Activated CD8-positive, alpha-beta memory T cell treated with anti-CD3 and anti-CD28 coated beads, Interleukin-2, amount 50 U/mL, for 4 hours (primary cell): ENCODE measurements around the gene ADAMTS16.
A peak's percentile ranks its signal among the peaks of the same experiment; 100 is the strongest.

Experiments used
- DNase-seq: peaks from one replicate; pipeline ENCODE4 v3.0.0-alpha.2; 2020

ADAMTS16 gene

DNA sequence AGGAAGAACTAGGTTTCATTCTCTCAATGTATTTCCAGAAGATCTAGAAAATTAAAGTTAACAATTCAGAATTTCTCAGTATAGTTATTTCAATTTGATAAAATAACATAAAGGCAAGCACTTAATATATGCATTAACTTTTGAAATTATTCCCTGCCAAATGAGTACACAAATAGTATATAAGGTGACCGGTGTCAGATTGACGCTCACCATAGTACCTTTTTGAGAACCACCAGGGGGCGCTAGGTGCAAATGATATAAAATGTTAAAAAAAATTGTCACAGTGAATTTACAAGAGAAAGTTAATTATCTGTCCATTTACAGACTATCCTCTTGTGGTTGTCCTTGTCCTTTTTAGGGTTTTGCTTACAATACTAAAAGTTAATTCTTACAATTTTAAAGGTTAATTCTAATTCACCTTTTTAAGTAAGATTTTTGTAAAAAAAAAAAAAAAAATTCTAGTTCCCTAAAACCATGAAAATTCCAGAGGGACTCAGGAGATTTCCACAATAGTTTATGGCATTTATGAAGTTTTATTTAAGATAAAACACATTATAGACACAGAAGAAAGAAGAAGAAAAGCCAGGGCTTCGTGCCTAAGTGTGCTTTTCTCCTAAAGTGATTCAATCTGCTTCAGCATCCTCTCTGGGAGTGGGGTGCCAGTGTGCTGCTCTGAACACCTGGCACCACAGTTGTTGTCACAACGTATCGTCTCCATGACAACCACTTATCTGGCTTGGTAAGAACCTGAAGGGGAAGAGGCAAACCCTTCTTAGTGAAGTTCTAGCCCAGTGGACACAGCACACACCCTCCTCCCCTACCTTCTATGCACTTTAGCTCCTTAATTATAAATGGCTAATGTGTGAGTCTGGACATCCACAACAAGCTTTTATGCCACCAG is 1.7 kb downstream of the ADAMTS16 start:
- peak; percentile 40 for DNase-seq

DNA sequence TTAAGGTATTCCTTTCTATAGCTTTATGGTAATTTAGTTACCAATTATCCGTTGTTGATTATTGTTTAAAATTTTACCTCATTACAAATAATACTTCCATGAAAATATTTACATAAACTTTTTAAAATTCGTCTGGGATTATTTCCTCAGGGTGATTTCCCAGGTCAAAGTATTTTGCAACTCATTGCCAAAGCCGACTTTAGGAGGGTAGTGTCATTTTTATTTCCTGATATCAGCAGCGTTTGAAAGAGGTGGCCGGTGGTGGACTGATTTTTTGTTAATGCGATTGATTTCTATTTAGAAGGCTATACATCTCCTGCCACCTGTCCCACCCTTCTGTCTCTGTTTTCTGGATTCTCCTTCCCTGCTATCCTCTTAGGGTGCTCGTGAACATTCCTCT is 4.3 kb downstream of the ADAMTS16 start:
- no peak for DNase-seq

DNA sequence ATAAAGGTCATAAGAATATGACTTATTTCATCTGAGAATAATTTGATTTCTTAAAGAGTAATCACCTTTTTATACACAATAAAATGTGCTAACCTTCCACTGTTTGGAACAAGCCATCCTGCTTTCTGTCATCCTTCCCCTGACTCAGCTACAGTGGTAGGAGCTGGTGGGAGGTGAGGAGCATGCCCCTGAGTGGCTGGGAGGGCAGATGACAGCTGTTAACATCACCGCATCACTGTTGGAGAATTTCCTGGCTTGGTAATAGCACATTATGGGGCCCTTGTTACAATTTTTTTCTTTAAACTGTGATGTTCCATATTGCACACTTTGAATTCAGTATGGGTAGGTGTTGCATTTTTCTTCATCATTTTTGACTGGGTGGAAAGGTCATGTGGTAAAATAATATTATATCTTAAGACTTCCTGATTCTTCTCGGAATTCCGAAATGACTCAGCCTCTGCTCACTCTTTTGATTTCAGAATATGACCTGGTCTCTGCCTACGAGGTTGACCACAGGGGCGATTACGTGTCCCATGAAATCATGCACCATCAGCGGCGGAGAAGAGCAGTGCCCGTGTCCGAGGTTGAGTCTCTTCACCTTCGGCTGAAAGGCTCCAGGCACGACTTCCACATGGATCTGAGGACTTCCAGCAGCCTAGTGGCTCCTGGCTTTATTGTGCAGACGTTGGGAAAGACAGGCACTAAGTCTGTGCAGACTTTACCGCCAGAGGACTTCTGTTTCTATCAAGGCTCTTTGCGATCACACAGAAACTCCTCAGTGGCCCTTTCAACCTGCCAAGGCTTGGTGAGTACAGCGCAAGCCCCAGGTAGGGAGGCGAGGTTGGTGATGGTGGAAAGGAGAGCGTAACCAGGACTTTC is 5.8 kb downstream of the ADAMTS16 start:
- no peak for DNase-seq

DNA sequence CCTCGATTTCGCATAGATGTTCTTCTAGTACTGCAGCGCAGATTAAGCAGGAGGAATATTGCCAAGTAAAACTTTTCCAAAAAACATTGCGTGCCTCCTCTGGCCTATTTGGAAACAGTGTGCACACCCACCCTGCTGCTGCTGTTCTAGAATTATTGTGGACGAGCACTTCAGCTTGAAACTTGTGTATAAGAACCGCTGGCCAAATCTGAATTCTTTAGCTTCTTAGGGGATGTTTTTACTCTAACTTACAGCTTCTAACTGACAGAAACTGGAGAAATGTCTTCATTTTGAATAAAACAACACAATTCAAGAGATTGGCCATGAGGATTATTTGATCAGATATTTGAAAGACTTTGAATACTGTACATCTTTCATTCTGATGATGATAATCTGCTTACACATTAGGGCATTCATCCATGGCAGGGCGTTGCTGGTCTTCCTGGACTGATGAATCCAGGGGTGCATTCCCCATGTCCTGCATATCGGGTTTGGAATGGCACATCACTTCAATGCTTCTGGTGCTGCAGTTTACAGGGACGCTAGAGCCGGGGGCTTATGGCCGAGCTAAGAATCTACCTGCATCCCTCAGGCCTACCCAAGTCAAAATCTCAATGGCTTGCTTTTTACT is 6.5 kb downstream of the ADAMTS16 start:
- DNase-seq, result no peak

DNA sequence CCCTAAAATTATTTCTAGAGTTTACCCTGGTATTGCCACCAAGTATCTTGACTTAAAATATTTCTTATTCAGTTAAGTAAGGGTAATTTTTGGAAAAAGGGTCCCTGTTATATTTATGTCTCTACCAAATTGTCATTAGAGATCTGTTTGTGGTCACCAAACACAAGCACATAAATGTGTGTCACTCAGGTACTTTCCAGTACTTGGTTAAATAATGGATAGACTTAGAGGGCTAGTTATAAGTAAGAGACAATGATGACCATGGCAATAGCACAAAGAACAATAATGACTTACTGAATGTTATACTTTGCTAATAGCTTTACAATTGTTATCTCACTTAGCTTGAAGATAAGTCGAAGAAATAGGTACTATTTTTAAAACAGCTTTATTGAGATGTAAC is 9.0 kb downstream of the ADAMTS16 start:
- no peak for DNase-seq

DNA sequence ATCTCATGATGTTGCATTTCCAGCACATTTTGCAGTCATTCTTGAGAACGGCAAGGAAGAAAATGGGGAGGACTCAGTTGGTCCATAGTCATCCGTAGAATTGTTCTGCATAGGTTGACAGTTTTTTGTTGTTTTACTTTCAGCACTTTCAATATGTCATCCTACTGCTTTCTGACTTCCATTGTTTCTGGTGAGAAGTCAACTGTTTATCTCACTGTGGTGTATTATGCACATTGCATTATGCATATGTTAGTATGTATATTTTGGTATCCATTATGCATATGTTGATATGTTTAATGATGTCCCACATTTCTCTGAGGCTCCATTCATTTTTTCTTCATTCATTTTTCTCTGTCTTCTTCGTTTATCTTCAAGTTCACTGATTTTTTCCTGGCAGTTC is 10.5 kb downstream of the ADAMTS16 start:
- no peak for DNase-seq

DNA sequence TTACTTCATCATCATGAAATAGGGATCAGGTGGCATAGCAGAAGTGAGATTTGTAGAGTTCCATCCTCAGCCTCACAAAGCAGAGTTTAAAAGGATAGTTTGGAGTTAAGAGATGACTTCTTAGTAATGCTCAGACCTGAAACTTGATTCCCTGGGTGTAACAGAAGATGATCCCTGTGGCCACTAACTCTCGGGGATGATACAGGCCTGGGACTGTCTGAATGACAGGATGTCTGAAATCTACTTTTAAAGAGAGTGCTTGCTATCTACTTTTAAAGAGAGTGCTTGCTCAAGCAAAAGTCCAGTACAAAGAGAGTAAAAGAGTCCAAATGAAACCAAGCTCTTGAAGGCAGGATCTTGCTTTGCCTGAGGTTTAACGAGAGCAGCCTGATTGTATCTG is 14.6 kb downstream of the ADAMTS16 start:
- DNase-seq, result no peak

DNA sequence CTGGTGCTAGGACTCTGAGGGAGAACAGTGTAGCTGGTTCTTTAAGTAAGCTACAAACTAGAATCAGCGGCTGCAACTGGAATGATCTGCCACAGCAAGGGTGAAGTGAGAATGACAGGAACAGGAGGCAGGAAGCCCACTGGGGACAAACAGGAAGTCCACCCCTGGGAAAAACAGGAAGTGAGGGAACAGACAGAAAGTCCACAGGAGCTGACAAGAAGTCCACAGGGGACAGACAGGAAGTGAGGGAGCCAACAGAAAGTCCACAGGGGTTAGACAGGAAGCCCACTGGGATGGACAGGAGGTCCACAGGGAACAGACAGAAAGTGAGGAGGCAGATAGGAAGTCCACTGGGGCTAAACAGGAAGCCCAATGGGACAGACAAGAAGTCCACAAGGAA is 15.5 kb downstream of the ADAMTS16 start:
- DNase-seq, result no peak

DNA sequence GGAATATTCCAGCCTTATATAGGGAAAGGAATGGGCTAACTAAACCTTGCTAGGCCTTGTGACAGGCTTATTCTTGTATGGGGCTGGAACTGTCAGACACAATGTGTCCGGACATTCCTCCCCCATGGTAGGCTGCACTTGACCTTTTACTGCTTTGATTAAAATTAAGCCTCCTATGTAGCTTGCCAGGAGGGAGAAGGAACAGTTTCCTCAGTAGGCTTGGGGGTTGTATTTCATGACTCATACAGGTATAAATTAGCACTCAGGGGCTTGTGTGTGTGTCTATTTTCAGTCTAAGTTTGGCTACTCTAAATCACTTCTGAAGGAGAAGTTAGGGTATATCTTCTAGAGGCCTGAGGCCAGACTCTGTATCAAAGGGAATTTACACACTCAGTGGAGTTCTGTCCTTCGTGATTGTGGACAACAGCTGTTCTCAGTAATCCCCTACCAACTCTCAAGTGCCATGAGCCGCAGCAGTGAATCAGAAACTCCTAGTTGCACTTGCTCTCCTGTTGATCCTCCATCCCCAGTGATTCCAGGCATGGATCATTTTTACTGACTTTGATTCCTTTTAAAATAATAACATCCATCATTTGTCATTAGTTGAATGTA is 16.4 kb downstream of the ADAMTS16 start:
- no peak for DNase-seq

DNA sequence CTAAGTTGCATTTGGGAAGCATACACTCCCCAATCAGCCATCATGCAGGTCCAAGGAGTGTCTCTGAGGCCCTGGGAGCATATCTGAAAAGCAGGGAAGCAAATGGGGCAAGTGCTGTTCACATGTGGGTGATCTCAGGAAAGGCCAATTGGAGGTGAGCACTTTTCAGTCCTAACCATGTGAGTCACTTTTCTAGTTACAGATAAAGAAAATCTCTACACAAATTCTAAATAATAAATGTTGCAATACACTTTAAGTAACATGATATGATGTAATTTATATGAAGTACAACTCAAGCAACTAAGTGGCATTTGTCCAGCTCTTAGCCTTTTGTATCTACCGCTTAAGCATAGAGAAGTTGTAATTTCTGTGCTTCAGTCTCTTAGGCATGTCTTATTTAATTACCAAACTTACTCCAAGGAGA is 18.4 kb downstream of the ADAMTS16 start:
- no peak for DNase-seq

DNA sequence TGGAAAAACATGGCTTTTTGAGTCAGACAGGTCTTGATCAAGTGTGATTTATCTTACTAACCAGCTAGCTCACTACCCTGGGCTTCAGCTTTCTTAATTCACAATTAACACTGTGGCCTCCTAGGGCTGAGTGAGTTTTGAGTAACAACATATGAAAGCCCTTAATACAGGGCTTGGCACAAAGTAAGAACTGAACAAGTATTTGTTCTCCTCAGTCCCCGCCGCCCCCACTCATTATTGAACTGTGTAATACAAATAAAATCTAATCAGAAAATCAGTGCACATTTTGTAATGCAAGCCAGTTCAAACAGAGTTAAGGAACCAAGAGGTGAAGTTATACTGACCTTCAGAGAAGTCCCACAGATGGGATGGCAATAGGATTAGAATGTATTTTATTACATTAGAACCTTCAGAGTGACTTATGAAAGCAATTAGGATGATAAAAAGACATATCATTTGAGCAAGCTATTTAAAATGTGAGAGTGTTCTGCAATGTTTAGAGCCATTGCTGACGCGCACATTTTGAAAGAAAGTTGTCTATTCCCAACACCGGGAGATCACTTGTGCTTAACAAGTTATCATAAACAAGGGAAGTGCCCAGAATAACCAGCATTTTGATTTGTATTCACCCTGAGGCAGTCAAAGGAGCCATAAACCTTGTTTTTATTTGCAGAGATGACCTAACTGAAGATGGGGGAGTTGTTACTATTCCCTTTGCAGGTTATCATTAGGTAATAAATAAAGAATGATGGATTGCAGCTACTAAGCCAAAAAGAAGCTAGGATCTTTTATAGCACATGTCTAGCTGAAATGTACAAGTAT is 19.4 kb downstream of the ADAMTS16 start:
- no peak for DNase-seq

DNA sequence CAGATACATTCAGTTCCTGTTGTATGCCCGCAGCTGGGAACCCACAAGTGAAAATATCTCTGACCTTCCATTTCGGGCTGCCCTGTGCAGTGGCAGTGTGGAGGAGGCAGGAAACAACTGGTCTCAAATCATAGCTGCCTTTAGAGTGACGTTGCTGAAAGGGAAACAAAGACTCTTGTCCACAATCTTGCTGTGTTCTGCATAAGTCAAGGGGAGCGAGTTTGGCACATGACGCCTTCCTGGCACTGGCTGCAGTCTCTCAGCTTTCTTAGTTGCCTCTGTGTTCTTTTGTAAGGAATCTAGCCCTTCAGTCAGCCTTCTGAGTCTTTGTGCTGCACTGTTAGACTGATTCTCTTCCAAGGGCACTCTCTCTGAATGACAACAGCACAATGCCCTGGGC is 24.0 kb downstream of the ADAMTS16 start:
- no peak for DNase-seq

DNA sequence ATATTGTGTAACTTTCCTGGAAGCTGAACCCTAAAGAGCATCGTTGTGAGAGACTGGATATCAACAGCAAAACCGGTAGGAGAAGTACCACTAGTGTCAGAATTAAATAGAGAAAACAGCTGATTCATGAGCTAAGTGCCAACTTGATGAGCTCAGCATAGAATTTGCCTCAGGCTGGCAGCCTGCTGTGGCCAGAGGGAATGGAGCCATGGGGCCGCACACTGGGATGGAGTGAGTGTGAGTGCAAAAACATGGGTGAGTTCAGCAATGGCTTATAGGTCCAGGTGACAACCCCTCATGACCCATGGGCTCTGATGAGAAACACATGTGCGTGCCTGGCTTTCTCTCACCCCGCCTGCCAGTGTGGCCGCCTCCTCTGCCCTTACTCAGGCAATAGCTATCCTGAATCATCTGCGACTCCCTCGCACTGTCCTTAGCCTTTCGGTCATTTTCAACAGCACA is 25.4 kb downstream of the ADAMTS16 start:
- no peak for DNase-seq

DNA sequence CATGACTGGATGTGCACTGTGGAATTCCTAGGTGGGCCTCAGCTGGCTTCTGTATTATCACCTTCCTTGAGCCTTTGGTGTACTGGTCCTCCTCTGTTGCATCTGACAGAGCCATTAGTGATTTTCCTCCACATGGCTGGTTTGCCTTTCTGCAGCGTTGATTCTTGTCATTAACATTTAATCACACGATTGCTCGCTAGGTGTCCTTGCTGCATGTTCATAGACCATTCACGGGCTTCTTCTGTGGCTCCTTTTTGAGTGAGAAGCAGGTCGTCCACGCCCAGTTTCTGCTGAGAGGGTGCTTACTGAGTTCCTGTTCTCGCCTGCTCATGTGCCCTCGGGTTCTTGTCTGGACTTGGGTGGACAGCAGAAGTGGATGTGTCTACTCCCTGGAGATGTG is 29.3 kb downstream of the ADAMTS16 start:
- no peak for DNase-seq

DNA sequence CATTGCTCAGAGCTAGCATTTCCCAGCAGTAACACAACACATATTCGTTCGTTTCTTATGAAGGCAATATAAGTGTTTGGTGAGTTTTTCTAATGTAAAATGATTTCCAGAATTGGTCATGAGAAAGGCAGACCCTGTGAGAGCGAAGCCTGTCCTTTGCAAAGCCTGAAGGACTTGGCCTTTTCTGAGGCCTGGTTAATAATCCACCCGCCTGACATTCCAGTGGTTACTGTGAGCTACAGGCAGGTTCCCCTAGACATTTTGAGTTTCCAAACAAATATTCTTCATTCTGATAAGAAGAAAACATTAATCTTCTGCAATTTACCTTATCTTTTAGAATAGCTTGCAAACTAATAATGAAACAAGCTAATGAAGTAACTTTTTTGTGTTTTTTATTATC is 38.0 kb downstream of the ADAMTS16 start:
- no peak for DNase-seq

DNA sequence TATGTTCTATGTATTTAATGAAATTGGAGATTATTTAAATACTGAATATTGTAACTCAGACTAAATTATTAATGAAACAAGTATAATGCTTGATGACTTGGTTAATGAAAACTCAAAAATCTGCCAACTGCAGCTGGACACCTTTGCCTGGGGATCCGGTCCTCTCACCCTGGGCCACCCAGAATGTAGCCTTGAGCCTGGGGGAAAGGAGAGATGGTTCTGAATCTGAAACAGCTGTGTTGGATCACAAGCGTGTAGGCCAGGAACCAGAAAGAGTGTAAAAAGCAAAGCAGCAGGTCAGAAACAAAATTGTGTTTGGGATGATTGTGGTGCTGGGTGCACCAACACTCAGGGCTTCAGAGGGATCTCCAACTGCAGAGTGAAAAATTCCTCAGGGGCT is 38.5 kb downstream of the ADAMTS16 start:
- no peak for DNase-seq

DNA sequence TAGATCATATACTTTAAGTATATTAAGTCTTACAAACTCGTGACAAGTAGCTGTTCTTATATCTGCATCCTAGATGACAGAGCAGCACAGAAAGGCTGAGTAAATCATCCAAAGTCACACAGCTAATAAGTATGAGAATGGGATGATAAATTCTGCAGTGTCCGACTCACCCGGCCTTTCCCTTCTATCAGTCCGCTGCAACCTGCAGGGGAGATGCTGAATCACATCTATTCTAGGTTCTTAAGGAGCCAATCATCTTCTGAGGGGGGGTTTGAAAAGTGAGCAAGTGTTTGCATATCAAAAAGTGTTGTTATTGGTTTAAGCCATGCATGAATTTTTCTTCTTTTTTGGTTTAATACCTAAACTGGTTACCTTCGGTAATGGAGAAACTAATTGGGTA is 38.9 kb downstream of the ADAMTS16 start:
- no peak for DNase-seq

DNA sequence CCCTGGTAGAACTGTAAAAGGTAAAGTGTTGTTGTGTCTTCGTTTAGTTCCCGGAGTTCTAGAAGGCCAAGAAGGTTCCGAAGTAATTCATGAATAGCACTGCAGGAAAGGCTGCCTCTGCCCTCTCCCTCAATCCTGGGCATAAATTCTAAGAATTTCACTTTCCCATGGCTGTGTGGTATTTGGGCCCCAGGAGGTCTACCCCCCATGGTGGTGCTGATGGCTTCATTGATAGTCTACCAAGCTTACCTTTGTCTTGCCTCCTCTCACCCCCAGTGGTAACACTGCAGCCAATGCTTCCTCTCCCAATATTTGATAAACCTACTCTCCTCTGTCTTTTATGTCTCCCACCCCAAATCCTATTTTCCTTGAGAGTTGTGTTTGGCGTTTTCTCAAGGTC is 39.5 kb downstream of the ADAMTS16 start:
- DNase-seq, result no peak

DNA sequence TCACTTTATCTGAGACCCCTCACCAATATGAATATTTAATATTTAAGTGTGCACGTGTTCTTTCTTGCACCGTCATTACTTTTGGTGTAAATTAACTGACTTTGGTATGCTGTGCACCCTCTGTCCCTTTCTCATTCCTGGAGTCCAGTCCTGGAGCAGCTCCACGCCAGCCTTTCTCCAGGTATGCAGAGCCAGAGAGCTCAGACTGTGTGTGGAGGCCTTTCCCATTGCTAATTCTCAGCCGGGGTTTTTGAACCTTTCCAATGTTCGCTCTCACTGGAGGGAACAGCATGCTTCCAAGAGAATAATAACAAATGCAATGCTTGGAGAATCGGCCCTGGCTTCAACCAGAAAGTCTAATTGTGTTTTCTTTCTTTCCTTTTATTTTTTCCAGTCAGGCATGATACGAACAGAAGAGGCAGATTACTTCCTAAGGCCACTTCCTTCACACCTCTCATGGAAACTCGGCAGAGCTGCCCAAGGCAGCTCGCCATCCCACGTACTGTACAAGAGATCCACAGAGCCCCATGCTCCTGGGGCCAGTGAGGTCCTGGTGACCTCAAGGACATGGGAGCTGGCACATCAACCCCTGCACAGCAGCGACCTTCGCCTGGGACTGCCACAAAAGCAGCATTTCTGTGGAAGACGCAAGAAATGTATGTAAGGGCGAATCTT is 41.7 kb downstream of the ADAMTS16 start:
- DNase-seq, result no peak

DNA sequence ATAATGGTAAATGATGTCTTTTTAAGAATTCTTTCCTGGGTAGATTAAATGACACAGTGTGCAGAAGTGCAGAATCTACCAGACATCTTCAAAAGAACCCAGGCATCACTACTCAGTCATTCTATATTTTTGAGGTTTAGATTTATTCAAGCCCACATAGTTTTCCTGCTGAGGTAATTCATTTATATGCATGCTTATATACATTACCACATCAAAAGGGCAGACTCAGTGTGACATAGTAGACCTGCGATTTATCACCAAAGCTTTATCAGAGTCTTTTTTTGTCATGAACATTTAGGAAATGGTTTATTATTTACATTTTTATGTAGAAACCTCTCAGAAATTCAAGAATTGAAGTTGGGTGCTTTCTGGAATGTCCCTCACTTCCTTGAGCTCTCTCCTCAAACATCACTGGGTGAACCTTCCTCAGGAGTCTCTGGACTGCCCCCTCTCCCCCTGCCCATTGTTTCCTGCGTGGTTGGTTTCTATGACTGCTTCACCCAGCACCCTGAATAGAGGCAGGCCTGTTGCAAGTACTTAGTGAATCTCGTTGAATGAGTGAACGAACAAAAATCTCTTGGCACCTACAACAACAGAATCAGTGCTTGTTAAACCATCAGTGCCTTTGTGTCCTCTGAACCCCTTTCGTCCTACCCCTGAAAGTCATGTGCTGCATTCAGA is 42.5 kb downstream of the ADAMTS16 start:
- no peak for DNase-seq

DNA sequence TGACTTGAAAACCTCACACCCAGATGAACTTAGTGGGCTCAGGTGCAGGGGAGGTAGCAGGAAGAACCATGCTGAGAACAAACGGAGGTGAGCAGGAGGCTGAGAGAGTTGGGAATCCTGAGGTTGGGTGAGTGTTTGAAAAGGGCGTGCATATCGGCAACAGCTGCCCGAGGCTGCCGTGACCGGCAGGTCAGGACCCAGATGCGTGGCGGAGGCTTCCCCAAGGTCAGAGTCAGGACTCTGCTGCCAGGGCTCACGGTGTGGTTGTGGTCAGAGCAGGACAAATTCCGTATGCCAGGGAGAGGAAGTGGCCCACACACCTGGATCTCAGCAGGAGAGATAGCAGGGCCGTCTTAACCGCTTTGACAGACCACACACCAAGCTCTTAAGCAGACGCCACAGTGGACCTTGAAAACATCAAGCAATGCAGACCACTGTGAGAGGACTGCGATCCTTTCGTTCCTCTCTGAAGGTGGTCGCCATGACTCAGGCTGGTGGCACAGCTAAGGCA is 43.1 kb downstream of the ADAMTS16 start:
- DNase-seq, result no peak
